Psoas muscle (tissue), 8 donors: ENCODE results near the gene ERLIN1. TPM values are rescaled to one million over a fixed set of nuclear protein-coding genes. Genes with fewer than 3 reads are reported as not detected.

Experiments used
- ATAC-seq, 4 donors: fragments of 200-7000 bp; cut with Tn5 transposase; one replicate each; pipeline ENCODE4 v1.9.1; 2020; ENCODE audit warnings: moderate library complexity in 3 of 4, mild to moderate bottlenecking in 2 of 4
- DNase-seq, 2 donors: peaks; one replicate each; pipeline ENCODE4 v3.0.0-alpha.2; 2020
- H3K27ac ChIP-seq: fragments of 200-600 bp; one replicate; pipeline ENCODE4 v1.8.0; 2022
- H3K27me3 ChIP-seq, 3 donors: fragments of 200-600 bp in 1 of 3; one replicate each; pipeline versions ENCODE4 v1.6.1 to v1.8.0; 2013 to 2022; ENCODE audit warnings: low read length in 2 of 3, mild to moderate bottlenecking in 2 of 3, moderate library complexity in 1 of 3; ENCODE audit not compliant: insufficient read depth in 3 of 3
- H3K36me3 ChIP-seq, 2 donors: fragments of 200-600 bp in 1 of 2; one replicate each; pipeline versions ENCODE4 v1.6.1 to v1.8.0; 2013 to 2022; ENCODE audit warnings: low read depth in 1 of 2, mild to moderate bottlenecking in 1 of 2, moderate library complexity in 1 of 2; ENCODE audit not compliant: insufficient read depth in 1 of 2
- H3K4me1 ChIP-seq: fragments of 200-600 bp; one replicate; pipeline ENCODE4 v1.8.0; 2022
- H3K4me3 ChIP-seq: fragments of 200-600 bp; one replicate; pipeline ENCODE4 v1.8.0; 2022; ENCODE audit warnings: mild to moderate bottlenecking
- H3K9me3 ChIP-seq: fragments of 200-600 bp; one replicate; pipeline ENCODE4 v1.8.0; 2022
- CTCF ChIP-seq: fragments of 200-600 bp; IDR thresholded peaks from one replicate; pipeline ENCODE4 v1.8.0; 2022; ENCODE audit warnings: antibody characterized with exemption
- WGBS, 3 donors: extraction: QIAGEN DNeasy Blood & Tissue Kit; methylation state at CpG; one replicate each; pipeline versions ENCODE4 v1.1.6 to v1.1.7; 2013; 5-methylcytosine and 5-hydroxymethylcytosine counted together
- intact Hi-C, 2 donors: fragments of 100-400 bp; cut with DNase I; formaldehyde crosslinking; loops; one replicate each; pipeline versions ENCODE4 v1.11.0 to v1.14.2; 2022
- polyA plus RNA-seq, 3 donors: library from polyadenylated mRNA; stranded (reverse); fragments of 200-250 nt; gene quantifications; one replicate each; pipeline ENCODE4 v1.2.3, GENCODE V29; 2013
- total RNA-seq, 4 donors: library from RNA; stranded (reverse); fragmentation: NEBNext Ultra II Directional in 2 of 4; extraction: Animal tissue kit (Norgen Biotek cat#: 25700) in 2 of 4; gene quantifications; one replicate each; pipeline versions ENCODE4 v1.2.1 to v1.2.4, GENCODE V29; 2021 to 2023
- donor health status: healthy with polysubstance abuse.
- donor health status: DM: no; HTN: no; CAD: no; lungs with moderate emphysema.
- donor health status: Bipolar disorder and iron deficiency.
- donor health status: healthy.
- donor health status: DM: yes; HTN: yes; CAD: no.
- donor health status: DM: no; HTN: no; CAD: no.
- donor health status: DM: no; HTN: no; CAD: no.
- donor health status: DM: yes; HTN: yes; CAD: no.

The ERLIN1 gene
- total and polyA plus RNA-seq, 7 donors: 6.8 to 15.2 (median 11.5) TPM

DNA sequence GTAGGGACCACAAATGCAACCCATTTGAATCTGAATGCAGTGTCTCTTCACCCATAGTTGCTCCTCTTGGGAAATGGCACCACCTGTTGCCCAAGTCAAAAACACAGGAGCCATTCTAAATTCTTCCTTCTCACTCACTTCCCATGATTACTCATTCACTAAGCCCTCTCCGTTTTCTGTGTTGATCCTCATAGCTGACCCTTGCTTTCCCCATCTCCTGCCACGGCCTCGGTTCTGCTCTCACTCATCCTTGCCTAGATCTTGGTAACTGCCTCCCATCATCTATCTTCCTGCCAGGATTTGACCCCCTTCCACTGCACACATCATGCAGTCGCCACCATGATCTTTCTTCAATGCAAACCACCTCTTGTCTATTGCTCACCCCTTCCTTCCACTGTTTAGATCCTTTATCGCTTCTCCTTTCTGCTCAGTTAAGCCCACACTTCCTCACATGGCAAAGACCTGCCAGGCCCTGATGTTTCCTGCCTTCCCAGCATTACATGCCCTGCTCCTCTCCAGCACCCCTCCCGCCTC is 85.1 kb downstream of the ERLIN1 start:
- H3K27ac ChIP-seq: no peak overlapping the region
- H3K36me3 ChIP-seq: no peaks in the 10 kb centered on the region
- peaks cover 0 to 5% (median 0%) of the 10 kb centered on the region in 3 donors for H3K27me3 ChIP-seq
- H3K4me3 ChIP-seq: no peak overlapping the region
- DNase-seq (no peak), ATAC-seq (no peak)
- H3K9me3 ChIP-seq: no peaks in the 10 kb centered on the region
- WGBS, 3 donors: 54 to 60% (median 55%) methylated on average over 6 of the region's 6 CpGs
- no peak for TF ChIP-seq CTCF
- intact Hi-C loops: no loop called here
- H3K4me1 ChIP-seq: no peaks in the 10 kb centered on the region

Other genes starting within 250 kb of the ERLIN1 start
- 10 to 100 TPM; 10.7 to 16.9 (median 12.4) TPM for gene DNMBP, start 176.1 kb downstream of the ERLIN1 start, total RNA-seq
- gene DNMBP, start 176.1 kb downstream of the ERLIN1 start, polyA plus RNA-seq: 10 to 100 TPM in 1 of 3 donors, 1 to 10 TPM in 2; 6.2 to 11.0 (median 8.3) TPM
- gene CPN1, start 104.2 kb downstream of the ERLIN1 start, total RNA-seq: not detected
- not detected for gene CPN1, start 104.2 kb downstream of the ERLIN1 start, polyA plus RNA-seq
- 10 to 100 TPM in 3 of 4 donors, 1 to 10 TPM in 1; 8.8 to 23.1 (median 15.3) TPM for gene CHUK, start 43.6 kb upstream of the ERLIN1 start, total RNA-seq
- 10 to 100 TPM in 1 of 3 donors, 1 to 10 TPM in 2; 8.8 to 32.2 (median 9.5) TPM for gene CHUK, start 43.6 kb upstream of the ERLIN1 start, polyA plus RNA-seq
- gene CWF19L1, start 81.6 kb upstream of the ERLIN1 start, total RNA-seq: 10 to 100 TPM in 2 of 4 donors, 1 to 10 TPM in 2; 9.5 to 16.0 (median 12.7) TPM
- gene CWF19L1, start 81.6 kb upstream of the ERLIN1 start, polyA plus RNA-seq: 10 to 100 TPM; 10.6 to 24.6 (median 13.5) TPM
- gene BLOC1S2, start 100.7 kb upstream of the ERLIN1 start, total RNA-seq: 10 to 100 TPM; 36.5 to 89.0 (median 64.4) TPM
- 100 to 1,000 TPM in 1 of 3 donors, 10 to 100 TPM in 2; 81.2 to 318 (median 89.6) TPM for gene BLOC1S2, start 100.7 kb upstream of the ERLIN1 start, polyA plus RNA-seq
- gene PKD2L1, start 144.2 kb upstream of the ERLIN1 start, total RNA-seq: not detected
- not detected for gene PKD2L1, start 144.2 kb upstream of the ERLIN1 start, polyA plus RNA-seq
- 10 to 100 TPM in 3 of 4 donors, 1 to 10 TPM in 1; 2.3 to 18.4 (median 12.8) TPM for gene SCD, start 161.2 kb upstream of the ERLIN1 start, total RNA-seq
- gene SCD, start 161.2 kb upstream of the ERLIN1 start, polyA plus RNA-seq: 1 to 10 TPM; 1.1 to 9.5 (median 2.1) TPM